SJCRH30 (cell line): ENCODE measurements around the gene BMI1. TPM values are rescaled to one million over a fixed set of nuclear protein-coding genes. Genes with fewer than 3 reads are reported as not detected.

Experiments
- total RNA-seq: library from RNA; depleted of rRNA; stranded (reverse); fragments of >200 nt; shearing (Covaris generic); gene quantifications from 2 replicates; pipeline ENCODE4 v1.2.3, GENCODE V29; 2014; rRNA removed

Gene BMI1
- total RNA-seq, 1 experiment from 2014 or later: 103 TPM

Other genes starting within 250 kb of the BMI1 start
- gene EBLN1, start 103.1 kb upstream of the BMI1 start, total RNA-seq: not detected in 2 replicates
- 47.7 and 49.7 TPM in 2 replicates for gene COMMD3, start 4.7 kb upstream of the BMI1 start, total RNA-seq
- 0.25 and 1.3 TPM in 2 replicates for gene SPAG6, start 24.4 kb downstream of the BMI1 start, total RNA-seq